NCI-H1694 treated with DMSO at 0.1 percent for 48 hours (cell line): Measurements from ENCODE around the gene SERPINI2.

ENCODE experiments used
- DNase-seq: peaks from one replicate; lab custom pipeline; 2025; lab: John Stamatoyannopoulos, UW

SERPINI2 gene, protein sequence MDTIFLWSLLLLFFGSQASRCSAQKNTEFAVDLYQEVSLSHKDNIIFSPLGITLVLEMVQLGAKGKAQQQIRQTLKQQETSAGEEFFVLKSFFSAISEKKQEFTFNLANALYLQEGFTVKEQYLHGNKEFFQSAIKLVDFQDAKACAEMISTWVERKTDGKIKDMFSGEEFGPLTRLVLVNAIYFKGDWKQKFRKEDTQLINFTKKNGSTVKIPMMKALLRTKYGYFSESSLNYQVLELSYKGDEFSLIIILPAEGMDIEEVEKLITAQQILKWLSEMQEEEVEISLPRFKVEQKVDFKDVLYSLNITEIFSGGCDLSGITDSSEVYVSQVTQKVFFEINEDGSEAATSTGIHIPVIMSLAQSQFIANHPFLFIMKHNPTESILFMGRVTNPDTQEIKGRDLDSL

DNA sequence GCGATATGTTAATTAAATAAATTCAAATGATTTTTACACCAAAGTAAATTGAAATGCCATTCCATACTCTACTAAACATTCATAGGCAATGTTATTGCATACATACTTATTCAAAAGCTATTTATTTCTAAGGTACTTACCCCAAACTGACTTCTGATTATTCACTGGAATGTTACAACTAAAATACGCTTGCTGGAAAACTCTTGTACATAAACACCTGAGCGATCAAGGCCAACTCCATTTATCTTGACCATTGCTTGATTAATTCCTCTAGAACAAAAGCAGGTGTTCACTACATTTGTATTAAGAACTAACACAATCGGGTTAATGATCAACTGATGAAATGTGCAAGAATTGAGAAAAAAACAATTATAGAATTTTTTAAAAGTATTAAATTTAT lies at the start of gene SERPINI2:
SERPINI2 (minus strand) TSS at position 180 of the 400 bp plus-strand sequence. CDS start 2,208 bp downstream, outside the sequence.
- no peak for DNase-seq

DNA sequence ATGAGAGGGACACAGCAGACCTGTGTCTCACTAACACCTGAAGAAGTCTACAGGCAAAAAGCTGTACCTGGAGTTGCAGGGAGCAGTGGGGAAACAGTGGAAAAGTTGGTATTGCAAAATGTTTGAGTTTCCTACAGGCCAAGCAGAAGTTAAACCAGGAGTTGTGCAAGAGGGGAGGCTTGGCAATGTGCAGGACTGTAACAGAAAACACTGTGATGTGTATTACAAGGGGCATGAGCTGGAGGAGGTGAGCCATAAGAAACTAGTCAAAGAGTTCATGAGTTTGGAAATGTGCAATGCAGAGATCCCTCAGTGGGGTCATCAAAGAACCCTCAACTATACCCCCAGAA lies 47.1 kb upstream of the SERPINI2 start:
- DNase-seq = no peak

DNA sequence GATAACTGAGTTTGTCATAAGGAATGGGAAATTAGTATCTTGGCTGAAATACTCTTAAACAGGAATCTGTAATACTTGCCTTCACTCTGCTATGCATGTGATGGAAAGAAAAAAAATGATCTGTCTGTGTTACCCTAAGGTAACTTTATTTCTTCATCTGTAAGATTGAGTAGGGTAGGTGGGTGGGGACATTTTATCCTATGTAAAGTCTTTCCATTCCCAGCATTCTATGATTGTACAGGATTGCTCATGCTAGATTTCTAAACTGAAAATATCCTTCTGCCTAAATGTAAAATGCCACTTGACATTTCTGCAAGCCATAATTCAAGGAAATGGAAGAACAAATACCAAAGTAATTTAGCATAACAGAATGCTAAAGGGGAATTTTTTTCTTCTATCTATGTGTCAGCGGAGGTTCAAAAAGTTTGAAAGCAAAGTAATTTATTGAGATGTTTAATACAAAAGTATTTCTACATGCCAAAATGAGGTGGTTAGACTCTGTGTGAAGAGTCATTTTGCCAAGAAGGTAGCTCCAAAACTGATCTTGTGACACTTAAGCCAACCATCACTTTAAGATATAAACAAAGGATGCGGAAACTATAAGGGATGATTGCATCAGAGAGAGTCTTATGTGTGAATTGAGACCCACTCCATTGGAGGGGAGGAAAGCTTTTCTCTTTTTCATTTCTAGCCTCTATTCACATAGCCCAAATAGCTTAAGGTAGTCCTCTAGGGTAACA lies 46.6 kb upstream of the SERPINI2 start:
- DNase-seq = no peak

DNA sequence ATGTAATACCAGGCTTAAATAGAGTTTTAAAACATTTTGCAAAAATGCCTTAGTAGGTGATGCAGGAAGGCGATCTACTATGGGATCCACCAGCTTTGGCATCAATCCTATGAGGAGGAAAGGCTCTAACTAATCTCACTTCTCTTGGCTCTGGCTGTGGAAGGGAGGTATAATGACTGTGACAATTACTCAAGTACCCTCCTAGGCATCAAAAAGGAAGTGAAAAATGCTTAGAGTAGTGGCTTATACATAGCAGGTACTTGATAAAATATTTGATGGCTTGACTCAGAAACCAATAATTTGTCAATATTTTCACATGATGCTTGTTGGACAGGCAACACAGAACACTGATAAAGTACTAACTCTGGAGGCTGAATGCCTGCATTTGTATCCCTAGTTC lies 34.1 kb upstream of the SERPINI2 start:
- DNase-seq = no peak

DNA sequence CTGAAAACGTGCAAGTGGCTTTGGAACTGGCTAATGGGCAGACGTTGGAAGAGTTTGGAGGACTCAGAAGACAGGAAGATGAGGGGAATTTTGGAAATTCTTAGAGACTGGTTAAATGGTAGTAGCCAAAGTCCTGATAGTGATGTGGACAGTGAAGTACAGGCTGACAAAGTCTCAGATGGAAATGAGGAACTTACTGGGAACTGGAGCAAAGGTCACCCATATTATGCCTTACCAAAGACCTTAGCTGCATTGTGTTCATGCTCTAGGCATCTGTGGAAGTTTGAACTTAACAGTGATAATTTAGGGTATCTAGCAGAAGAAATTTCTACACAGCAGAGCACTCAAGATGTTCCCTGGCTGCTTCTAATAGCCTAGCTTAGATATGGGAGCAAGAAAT lies 28.6 kb upstream of the SERPINI2 start:
- no peak for DNase-seq

DNA sequence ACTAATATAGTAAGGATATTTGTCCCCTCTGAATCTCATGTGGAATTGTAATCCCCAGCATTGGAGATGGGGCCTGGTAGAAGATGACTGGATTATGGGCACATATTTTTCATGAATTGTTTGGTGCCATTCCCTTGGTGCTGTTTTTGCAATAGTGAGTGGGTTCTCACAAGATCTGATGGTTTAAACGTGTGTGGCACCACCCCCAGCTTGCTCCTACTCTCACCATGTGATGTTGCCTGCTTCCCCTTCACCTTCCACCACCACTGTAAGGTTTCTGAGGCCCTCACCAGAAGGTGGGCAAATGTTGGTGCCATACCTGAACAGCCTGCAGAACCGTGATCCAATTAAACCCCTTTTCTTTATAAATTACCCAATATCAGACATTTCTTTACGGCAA lies 28.1 kb upstream of the SERPINI2 start:
- no peak for DNase-seq

DNA sequence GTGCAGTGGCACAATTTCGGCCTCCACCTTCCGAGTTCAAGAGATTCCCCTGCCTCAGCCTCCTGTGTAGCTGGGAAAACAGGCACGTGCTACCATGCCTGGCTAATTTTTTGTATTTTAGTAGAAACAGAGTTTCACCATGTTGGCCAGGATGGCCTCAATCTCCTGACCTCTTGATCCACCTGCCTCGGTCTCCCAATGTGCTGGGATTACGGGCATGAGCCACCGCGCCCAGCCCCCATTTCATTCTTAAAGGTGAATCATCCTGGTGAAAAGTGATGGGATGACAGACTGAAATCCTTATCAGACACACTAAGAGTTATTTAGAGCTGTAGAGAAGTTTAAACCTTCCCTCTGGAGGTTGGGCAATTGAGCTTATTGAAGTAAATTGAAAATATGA lies 24.1 kb upstream of the SERPINI2 start:
- DNase-seq = no peak

DNA sequence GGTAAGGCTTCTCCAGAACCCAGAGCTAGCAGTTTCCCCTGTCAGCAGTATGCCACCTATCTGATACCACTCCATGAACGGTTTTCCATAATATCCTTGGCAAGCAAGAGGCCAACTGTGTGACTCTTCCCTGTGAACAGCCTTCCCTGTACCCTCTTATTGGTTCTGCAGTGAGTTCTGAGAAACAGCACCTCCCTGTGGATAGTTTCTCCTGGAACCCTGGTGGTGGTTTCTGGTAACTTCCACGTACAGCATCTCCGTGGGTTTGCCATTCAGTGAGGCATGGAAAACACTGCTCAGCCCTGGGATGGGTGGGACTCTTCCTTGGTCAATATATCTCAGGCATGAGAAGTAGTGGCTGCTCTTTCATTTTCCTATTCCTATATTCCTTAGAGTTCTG lies 19.4 kb upstream of the SERPINI2 start:
- no peak for DNase-seq

DNA sequence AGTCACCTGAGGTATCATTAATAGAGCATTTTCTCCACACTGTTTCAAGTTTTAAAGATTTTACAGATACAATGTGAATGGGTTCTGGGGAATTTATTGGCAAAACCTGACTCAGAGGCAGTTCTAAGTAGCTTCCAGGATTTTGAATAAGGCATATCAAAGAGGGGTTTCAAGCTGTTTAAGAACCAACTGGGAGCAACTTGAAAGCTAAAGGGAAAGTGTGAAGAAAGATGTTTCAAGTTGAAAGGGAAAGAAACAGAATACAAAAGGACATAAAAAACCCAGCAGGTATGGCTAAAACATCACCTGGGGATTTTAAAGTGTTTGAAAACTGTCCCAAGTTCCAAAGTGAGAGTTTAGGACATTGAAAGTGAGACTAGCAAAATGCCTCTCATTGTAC lies 17.8 kb upstream of the SERPINI2 start:
- no peak for DNase-seq

DNA sequence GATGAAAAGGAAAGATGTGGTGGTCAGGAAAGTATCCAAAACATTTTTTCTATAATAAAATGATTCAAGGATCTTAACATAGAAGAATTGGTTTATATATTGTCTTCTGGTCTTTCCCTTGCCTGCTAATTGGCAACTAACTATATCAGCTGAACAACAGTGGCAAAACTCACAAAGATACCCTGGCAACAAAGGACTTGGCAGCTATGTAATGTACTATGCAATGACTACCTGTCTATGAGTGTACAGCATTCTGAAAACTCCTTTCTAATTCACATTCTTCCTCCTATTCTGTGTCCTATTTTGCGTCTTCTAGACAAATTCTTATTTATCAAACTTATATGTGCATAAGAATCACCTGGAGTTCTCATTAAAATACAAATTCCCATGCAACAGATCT lies 15.7 kb upstream of the SERPINI2 start:
- DNase-seq = no peak

DNA sequence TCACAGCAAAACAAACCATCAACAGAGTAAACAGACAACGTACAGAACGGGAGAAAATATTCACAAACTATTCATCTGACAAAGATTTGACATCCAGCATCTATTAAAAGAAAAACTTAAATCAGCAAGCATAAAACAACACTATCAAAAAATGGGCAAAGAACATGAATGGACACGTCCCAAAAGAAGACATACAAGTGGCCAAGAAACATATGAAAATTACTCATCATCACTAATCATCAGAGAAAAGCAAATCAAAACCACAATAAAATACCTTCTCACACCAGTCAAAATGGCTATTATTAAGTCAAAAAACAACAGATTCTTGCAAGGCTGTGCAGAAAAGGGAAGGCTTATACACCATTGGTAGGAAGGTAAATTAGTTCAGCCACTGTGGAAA lies 13.7 kb upstream of the SERPINI2 start:
- no peak for DNase-seq

DNA sequence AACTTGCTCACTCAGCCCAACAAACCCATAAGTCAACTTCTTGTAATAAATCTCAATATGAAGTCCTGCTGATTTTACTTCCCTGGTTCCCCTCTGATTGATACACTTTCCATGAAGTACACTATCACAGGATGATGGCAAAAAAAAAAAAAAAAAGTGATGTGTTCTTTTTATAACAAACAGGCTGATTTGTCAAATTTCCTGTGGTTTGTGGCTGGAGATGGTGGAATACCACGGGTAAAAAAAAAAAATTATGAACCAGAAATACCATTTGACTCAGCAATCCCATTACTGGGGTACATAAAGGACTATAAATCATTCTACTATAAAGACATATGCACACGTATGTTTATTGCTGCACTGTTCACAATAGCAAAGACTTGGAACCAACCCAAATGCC lies 10.7 kb upstream of the SERPINI2 start:
- no peak for DNase-seq

DNA sequence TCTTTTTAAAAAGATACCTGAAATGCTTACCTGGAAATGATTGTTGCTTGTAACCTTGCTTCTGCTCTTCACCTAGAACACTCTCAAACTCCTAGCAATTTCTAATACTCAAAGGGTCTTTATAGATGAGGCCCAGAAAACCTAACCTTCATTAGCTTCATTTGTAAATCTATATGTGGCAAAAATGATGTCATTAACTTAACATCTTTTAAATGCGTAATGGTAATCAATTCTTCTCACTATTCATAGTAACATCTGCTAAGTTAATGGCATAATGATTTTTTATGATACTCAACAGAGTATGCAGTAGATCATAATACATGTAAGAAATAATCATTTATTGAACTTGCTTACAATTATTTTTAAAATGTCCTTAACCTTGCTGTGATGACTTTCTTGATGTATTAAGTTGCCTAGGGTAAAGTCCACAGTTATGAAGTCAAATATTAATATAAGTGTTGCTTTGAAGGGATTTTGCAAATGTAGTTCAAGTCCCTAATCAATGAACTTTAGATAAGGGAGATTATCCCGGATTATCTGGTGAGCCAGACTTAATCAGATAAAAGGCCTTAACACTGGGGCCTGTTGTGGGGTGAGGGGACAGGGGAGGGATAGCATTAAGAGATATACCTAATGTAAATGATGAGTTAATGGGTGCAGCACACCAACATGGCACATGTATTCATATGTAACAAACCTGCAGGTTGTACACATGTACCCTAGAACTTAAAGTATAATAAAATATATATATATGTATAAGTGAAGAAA lies 10.1 kb upstream of the SERPINI2 start:
- DNase-seq = no peak

DNA sequence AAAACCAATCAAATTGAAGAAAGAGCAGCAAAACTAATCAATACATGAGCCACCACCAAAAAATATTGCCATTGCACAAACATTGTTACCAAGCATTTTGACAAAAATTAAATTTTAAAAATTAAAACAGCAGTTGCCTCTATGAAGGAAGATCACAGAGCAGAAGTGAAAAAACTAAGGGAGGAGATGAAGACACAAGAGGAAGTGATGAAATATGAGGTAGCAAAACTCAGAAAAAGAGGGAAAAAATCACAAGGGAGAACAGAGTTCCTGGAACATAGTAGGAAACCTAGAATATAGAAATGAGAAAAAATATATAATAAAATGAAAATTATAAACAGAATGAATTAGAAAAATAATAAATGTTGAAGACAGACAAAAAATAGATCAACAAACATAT lies 7.3 kb upstream of the SERPINI2 start:
- DNase-seq = no peak

DNA sequence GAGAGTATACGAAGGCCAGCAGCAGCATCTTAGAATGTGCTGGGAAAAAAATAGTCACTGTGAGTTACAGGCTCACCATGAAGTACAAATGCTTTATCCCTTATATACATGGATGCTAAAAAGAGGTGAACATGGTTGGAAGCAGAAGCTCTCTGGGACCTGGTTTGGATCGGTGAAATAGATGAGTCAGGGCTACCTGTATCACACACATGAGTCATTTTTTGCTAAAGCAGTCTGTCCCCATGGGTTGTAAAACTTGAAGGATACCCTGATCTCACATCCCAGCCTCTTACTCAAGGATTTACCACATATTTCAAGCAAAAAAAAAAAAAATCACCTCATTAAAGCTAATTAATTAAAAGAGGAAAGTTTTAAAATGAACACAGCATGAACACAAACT lies 6.9 kb upstream of the SERPINI2 start:
- DNase-seq = no peak

DNA sequence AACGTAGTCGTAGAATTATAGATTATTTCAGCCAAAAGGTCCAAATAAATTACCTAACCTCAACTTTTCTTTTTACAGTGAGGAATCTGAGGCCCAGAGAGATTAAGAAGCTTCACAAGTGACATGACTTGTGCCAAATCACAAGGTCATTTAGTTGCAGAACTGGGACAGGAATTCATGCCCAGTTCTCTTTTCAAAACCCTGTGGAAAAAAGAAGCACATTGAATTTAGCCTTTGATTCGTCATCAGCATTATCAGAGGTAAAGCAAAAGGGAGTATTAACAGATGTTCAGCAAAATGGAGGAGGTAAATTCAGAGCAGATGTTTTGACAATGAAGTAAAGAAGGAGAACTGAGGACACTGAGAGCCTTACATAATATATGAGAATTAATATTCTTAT lies 4.5 kb downstream of the SERPINI2 start:
- DNase-seq = no peak

DNA sequence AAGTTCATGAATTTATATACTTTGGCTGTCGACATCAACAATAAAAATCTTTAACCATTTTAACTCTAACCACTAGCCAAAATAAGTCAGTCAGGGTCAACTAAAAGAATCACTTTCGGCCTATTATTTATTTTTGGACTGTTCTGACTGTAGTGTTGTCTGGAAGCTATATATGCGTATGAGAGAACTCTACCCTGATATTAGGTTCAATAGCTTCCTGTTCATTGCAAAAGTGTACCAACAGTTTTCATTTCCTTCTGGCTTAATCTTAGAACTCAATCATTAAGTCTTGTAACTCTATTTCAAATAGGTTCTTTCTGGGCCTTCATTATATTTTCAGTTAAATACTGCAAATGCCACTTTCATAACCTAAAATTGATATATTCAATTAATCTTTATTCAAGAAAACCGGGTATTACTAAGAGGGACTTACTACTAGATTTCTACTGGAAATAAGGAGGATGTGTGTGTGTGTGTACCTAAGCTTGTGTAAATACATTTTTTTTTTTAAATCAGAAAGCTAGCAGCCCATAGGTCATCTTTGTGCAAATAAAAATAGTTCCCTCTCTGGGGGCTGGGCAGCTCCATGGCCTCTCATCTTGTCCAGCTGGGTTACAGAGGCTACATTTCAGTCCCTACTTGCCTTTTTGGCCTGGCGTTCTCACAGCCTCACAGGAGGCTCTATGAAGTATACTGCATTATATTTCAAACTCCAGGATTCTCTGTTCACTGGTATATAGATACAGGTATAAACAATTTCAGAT lies 5.8 kb downstream of the SERPINI2 start:
- DNase-seq = no peak

DNA sequence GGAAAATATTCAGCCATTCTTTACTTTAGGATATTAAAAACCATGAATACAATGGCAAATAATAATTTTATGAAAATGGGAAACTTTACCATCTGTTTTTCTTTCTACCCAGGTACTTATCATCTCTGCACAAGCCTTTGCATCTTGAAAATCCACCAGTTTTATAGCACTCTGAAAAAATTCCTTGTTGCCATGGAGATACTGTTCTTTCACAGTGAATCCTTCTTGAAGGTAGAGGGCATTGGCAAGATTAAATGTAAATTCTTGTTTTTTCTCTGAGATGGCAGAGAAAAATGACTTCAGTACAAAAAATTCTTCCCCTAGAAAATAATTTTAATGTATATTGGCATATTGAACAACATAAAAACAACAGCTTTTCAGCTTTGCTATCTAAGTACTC lies 6.9 kb downstream of the SERPINI2 start:
- no peak for DNase-seq

DNA sequence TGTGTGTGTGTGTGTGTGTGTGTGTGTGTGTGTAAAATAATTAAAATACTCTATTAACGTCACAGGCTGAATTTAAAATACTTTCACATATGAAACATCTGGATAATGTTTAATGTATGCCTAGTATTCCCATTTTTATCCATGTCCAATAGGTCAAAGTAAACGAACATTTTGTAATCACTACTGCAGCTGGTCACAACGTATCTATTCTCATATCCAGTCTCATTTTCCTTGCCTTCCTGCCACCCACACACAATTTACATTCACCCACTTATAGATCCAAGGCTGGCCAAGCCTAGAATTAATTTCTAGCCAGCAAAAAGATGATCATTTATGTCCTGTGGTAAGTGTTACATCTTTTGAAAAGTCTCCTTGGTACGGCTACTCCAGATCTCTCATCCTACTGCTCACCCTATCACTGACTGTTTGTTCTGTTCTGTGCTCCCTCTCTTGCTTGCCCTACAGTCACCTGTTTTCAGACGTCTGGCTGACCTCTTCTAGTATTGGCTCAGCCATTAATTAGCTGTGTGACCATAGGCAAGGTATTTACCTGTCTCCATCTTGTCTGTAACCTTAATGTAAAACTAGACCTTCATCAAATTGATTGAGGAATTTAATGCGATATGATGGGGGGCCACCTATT lies 17.6 kb downstream of the SERPINI2 start:
- no peak for DNase-seq

DNA sequence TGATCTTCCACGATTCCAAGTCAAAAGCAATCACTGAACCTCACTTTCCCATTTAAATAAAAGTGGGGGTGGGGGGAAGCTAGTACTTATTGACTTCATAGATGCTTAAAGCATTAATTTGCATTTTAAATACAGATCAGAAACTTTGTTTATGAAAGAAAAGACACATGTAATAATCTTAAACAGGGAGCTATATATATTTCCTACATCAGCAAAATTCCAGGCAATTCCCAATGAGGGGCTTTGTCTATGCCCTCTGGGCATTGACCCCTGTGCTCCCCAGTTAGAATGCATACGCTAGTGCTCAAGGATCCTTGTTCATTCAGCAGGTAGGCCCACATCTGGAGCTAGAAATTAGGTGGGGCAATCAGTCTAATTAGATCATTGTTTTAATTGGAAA lies 20.0 kb downstream of the SERPINI2 start:
- no peak for DNase-seq

DNA sequence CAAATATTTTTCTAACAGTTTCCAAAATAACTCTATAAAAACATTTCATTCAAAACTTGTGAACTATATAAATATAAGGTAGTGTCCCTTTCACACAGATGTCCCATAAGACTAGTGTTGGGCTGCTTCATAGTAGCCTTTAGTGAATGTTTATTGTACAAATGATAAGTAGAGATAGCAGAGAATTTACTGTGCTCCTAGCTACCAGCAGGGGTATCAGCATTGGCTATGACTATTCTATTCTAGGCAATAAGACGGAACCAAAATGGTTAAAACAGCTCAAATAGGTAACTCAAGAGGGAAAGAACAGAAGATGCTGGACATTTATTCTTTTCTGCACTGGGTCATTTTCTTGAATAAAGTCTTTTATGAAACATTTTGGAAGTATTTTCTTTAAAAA lies 22.6 kb downstream of the SERPINI2 start:
- no peak for DNase-seq

DNA sequence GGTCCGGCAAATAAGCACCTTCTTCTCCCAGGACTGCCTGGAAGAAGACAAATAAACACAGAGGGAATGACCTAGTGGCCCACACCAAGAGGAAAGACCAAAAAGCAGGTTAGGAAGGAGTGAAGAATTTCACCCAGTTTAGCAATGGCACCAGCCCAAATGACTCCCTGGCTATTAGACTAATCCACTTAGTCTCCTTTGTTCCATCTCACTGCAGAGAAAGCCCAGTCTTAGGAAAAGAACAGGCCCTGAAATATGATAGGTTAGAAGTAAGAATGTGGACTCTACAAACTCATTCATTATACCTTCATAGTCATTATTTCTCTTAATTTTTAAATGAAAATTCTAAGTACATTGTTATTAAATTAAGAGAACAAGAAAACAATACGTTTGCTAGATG lies 23.2 kb downstream of the SERPINI2 start:
- DNase-seq = no peak
